HepG2 (cell line): ENCODE results near the gene PPP4R4. TPM values are rescaled to one million over a fixed set of nuclear protein-coding genes. Genes with fewer than 3 reads are reported as not detected.

Experiments used
- ATAC-seq: fragments of 200-7000 bp; cut with Tn5 transposase; 3 replicates; pipeline ENCODE4 v1.9.1; 2020; ENCODE audit warnings: mild to moderate bottlenecking, moderate library complexity
- BruUV-seq: library from RNA; stranded (reverse); fragments of 400-500 nt; replicated peaks from 2 replicates; lab custom pipeline; 2021; lab: Mats Ljungman, UMichigan
- CTCF ChIA-PET: fragments of 300-600 bp; formaldehyde crosslinking; extraction: SDS; loops from one replicate; lab custom pipeline; 2021; ENCODE audit warnings: low total read pairs, inconsistent platforms, low intra/inter-chr PET ratio; lab: Yijun Ruan, JAX
- POLR2A ChIA-PET: fragments of 350-600 bp; sonication (Branson Sonifier 250); formaldehyde crosslinking; loops from one replicate; lab custom pipeline; 2020; ENCODE audit warnings: antibody characterized with exemption, inconsistent platforms; lab: Yijun Ruan, JAX
- DNase-seq: peaks from one replicate; pipeline ENCODE4 v3.0.0-alpha.2; 2015; ENCODE audit warnings: low spot score
- FAIRE-seq: peaks from 3 replicates; lab custom pipeline; 2011; peaks lifted over from hg19 to GRCh38; lab: Jason Lieb, UNC
- H2AFZ ChIP-seq: one replicate; pipeline ENCODE4 v1.6.1; 2011; ENCODE audit warnings: low read length, inconsistent platforms
- H3K27ac ChIP-seq: fragments of 300-600 bp; 3 replicates; pipeline ENCODE4 v1.8.0; 2011; ENCODE audit warnings: mixed run types, mild to moderate bottlenecking, mixed read lengths, low read length, inconsistent platforms; ENCODE audit not compliant: insufficient read depth; ENCODE audit errors: extremely low read length
- H3K27me3 ChIP-seq, 2 experiments: fragments of 200-600 bp in 1 of 2; 2 replicates in 1 of 2; 3 replicates in 1 of 2; pipeline versions ENCODE4 v1.6.0 to v1.8.0; 2011; ENCODE audit warnings: low read length in 2 of 2, mild to moderate bottlenecking in 2 of 2, moderate library complexity in 2 of 2, inconsistent platforms in 1 of 2; ENCODE audit not compliant: insufficient read depth in 2 of 2, control insufficient read depth in 1 of 2
- H3K36me3 ChIP-seq, 2 experiments: fragments of 200-600 bp in 1 of 2; replicated peaks in 1 of 2; 2 replicates in 1 of 2; 3 replicates in 1 of 2; pipeline versions ENCODE4 v1.5.1 to v1.8.0; 2011; ENCODE audit warnings: low read length in 2 of 2, inconsistent platforms in 1 of 2; ENCODE audit not compliant: insufficient read depth in 2 of 2, control insufficient read depth in 1 of 2
- H3K4me1 ChIP-seq: 2 replicates; pipeline ENCODE4 v1.5.1; 2012; ENCODE audit warnings: low read length, inconsistent platforms; ENCODE audit not compliant: insufficient read depth
- H3K4me2 ChIP-seq: 2 replicates; pipeline ENCODE4 v1.6.0; 2011; ENCODE audit warnings: low read depth, low read length, inconsistent platforms
- H3K4me3 ChIP-seq, 3 experiments: fragments of 200-600 bp in 1 of 3; sonication (generic), shearing (Covaris generic) in 1 of 3; replicated peaks in 1 of 3; 2 replicates each; pipeline ENCODE4 v1.5.1; 2011 to 2016; ENCODE audit warnings: low read length in 3 of 3, inconsistent platforms in 2 of 3, low read depth in 2 of 3, mild to moderate bottlenecking in 2 of 3, control low read depth in 1 of 3, mixed read lengths in 1 of 3; ENCODE audit not compliant: insufficient read depth in 1 of 3
- H3K79me2 ChIP-seq: one replicate; pipeline ENCODE4 v1.6.1; 2011; ENCODE audit warnings: low read length, inconsistent platforms; ENCODE audit not compliant: insufficient read depth
- H3K9ac ChIP-seq: 2 replicates; pipeline ENCODE4 v1.6.0; 2011; ENCODE audit warnings: mild to moderate bottlenecking, low read depth, low read length, inconsistent platforms; ENCODE audit not compliant: insufficient read depth
- H3K9me3 ChIP-seq: 2 replicates; pipeline ENCODE4 v1.5.1; 2012; ENCODE audit warnings: mild to moderate bottlenecking, low read length
- H4K20me1 ChIP-seq: 2 replicates; pipeline ENCODE4 v1.6.0; 2011; ENCODE audit warnings: inconsistent platforms, mild to moderate bottlenecking, low read length, moderate library complexity; ENCODE audit not compliant: insufficient read depth
- ATM ChIP-seq: fragments of 450-650 bp; IDR thresholded peaks from 2 replicates; pipeline ENCODE4 v1.7.1; 2017; ENCODE audit warnings: mild to moderate bottlenecking, borderline replicate concordance
- CBX2 ChIP-seq, 2 experiments: fragments of 200-600 bp in 1 of 2; sonication (generic); formaldehyde crosslinking in 1 of 2; IDR thresholded peaks; 2 replicates each; pipeline versions ENCODE4 v1.7.0 to v1.8.1; 2018 to 2022; ENCODE audit warnings: low read depth in 2 of 2, low read length in 1 of 2, mild to moderate bottlenecking in 1 of 2, missing genetic modification reagents in 1 of 2
- GPN1 ChIP-seq: sonication (generic); formaldehyde crosslinking; IDR thresholded peaks from 2 replicates; pipeline ENCODE4 v1.5.1; 2020; ENCODE audit warnings: missing genetic modification reagents, borderline replicate concordance
- GTF2F1 ChIP-seq: fragments of 150-350 bp; IDR thresholded peaks from 2 replicates; pipeline ENCODE4 v1.6.1; 2014; ENCODE audit warnings: low read length
- KDM1A ChIP-seq: IDR thresholded peaks from 2 replicates; pipeline ENCODE4 v1.6.1; 2016; ENCODE audit warnings: missing compliant biosample characterization
- MAFK ChIP-seq, 2 experiments: IDR thresholded peaks in 1 of 2; conservative IDR thresholded peaks in 1 of 2; 2 replicates each; pipeline ENCODE4 v1.6.1; 2011; ENCODE audit warnings: improper control_type of control experiment in 2 of 2, low read length in 2 of 2
- NFE2L2 ChIP-seq: fragments of 150-350 bp; IDR thresholded peaks from 2 replicates; pipeline ENCODE4 v1.6.1; 2014; ENCODE audit warnings: low read length
- RARG ChIP-seq: sonication (generic); formaldehyde crosslinking; IDR thresholded peaks from 2 replicates; pipeline ENCODE4 v1.4.0; 2020; ENCODE audit warnings: low read depth, mild to moderate bottlenecking, missing genetic modification reagents
- RNF2 ChIP-seq: fragments of 450-650 bp; conservative IDR thresholded peaks from 2 replicates; pipeline ENCODE4 v1.6.1; 2016; ENCODE audit warnings: low read depth
- TEAD3 ChIP-seq: optimal IDR thresholded peaks from 2 replicates; pipeline ENCODE3; 2016; ENCODE audit warnings: borderline replicate concordance
- ZNF17 ChIP-seq: sonication (generic); formaldehyde crosslinking; IDR thresholded peaks from 2 replicates; pipeline ENCODE4 v1.5.0; 2020; ENCODE audit warnings: mild to moderate bottlenecking, missing genetic modification reagents
- ZNF232 ChIP-seq: sonication (generic); formaldehyde crosslinking; IDR thresholded peaks from 2 replicates; pipeline ENCODE4 v1.4.0; 2020; ENCODE audit warnings: missing genetic modification reagents, borderline replicate concordance
- ZNF24 ChIP-seq: fragments of 450-650 bp; IDR thresholded peaks from 2 replicates; pipeline ENCODE4 v1.6.1; 2017; ENCODE audit warnings: antibody characterized with exemption, mild to moderate bottlenecking
- ZNF605 ChIP-seq: sonication (generic); formaldehyde crosslinking; IDR thresholded peaks from 2 replicates; pipeline ENCODE4 v1.8.0; 2022; ENCODE audit warnings: mild to moderate bottlenecking, missing genetic modification reagents
- WGBS: methylation state at CpG from one replicate; pipeline ENCODE4 v1.1.6; 2017; ENCODE audit warnings: low lambda C conversion rate; 5-methylcytosine and 5-hydroxymethylcytosine counted together
- in situ Hi-C: cut with HindIII; loops from 2 replicates; pipeline ENCODE4 v1.10.0; 2017; ENCODE audit warnings: low pct_unique_long_range_greater_than_20kb; ENCODE audit not compliant: extremely low pct_ligation_motif_present
- intact Hi-C: fragments of 100-400 bp; cut with micrococcal nuclease; formaldehyde crosslinking; loops from one replicate; pipeline ENCODE4 v1.10.0; 2022; ENCODE audit not compliant: unreplicated experiment
- polyA plus RNA-seq, 8 experiments: library from polyadenylated mRNA; depleted of rRNA in 3 of 8; stranded (reverse) in 7 of 8; unstranded in 1 of 8; fragments of >200 nt; fragmentation: Illumina TruSeq in 4 of 8; extraction: Trizol in 4 of 8; gene quantifications; 2 replicates each; pipeline versions ENCODE4 v1.2.1 to v1.2.3, GENCODE V29; 2011 to 2016; ENCODE audit warnings: low read depth in 4 of 8, missing spikeins in 1 of 8, mixed read lengths in 1 of 8; ENCODE audit not compliant: insufficient read depth in 1 of 8
- total RNA-seq, 5 experiments: library from RNA; depleted of rRNA; stranded (reverse); fragments of >200 nt; fragmentation: Illumina TruSeq; extraction: Trizol; gene quantifications; 2 replicates each; pipeline ENCODE4 v1.2.3, GENCODE V29; 2016; ENCODE audit warnings: low read depth in 1 of 5
- TF ChIP-seq, protein P1 (sequence below): sonication (generic); formaldehyde crosslinking; IDR thresholded peaks from 2 replicates; pipeline ENCODE4 v1.8.0; 2022; ENCODE audit warnings: mild to moderate bottlenecking, missing genetic modification reagents; ENCODE audit not compliant: insufficient replicate concordance
- TF ChIP-seq, protein P2 (sequence below): sonication (generic); formaldehyde crosslinking; IDR thresholded peaks from 2 replicates; pipeline ENCODE4 v1.5.0; 2020; ENCODE audit warnings: mild to moderate bottlenecking, missing genetic modification reagents
- TF ChIP-seq, protein P3 (sequence below): sonication (generic); formaldehyde crosslinking; IDR thresholded peaks from 2 replicates; pipeline ENCODE4 v1.5.0; 2020; ENCODE audit warnings: mild to moderate bottlenecking, low read depth, missing genetic modification reagents, borderline replicate concordance

The PPP4R4 gene
- total and polyA plus RNA-seq, 2 of the 13 experiments (the other 11 are each of a cell fraction or from before 2014, with no cell fraction given) = 9.5 to 19.8 TPM

DNA sequence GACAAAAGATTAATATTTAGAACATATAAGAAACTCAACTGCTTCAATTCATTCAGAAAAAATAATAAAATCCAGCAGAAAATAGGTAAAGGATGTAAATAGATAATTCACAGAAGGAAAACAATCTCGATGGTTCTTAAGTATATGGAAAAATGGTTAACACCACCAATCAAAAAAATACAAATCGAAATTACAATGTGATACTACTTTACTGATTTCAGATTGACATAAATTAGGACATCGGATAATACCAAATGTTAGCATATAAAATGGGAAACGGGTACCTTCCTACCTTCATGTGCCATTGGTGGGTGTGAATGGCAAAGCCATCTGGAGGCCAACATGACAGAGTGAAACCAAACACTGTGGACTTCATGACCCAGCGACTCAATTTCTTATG, 1.6 kb upstream of the PPP4R4 start:
- WGBS = 86% methylated on average over 5 of the region's 5 CpGs
- FAIRE-seq (no peak), ATAC-seq (no peak), DNase-seq (no peak)
- POLR2A ChIA-PET = interaction anchor here (3.8 kb wide), 1 partner anchor 120 kb away, joined by 37 read pairs; the partner anchor contains the start of gene SERPINA10
- in situ Hi-C loops = no loop called here
- TF ChIP-seq ATM = no peak
- TF ChIP-seq KDM1A (CRISPR knock-in tag) = no peak
- TF ChIP-seq, protein P1, sequence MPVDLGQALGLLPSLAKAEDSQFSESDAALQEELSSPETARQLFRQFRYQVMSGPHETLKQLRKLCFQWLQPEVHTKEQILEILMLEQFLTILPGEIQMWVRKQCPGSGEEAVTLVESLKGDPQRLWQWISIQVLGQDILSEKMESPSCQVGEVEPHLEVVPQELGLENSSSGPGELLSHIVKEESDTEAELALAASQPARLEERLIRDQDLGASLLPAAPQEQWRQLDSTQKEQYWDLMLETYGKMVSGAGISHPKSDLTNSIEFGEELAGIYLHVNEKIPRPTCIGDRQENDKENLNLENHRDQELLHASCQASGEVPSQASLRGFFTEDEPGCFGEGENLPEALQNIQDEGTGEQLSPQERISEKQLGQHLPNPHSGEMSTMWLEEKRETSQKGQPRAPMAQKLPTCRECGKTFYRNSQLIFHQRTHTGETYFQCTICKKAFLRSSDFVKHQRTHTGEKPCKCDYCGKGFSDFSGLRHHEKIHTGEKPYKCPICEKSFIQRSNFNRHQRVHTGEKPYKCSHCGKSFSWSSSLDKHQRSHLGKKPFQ (CRISPR knock-in tag) = no peak
- TF ChIP-seq TEAD3 (CRISPR knock-in tag) = no peak
- TF ChIP-seq GPN1 (CRISPR knock-in tag) = no peak
- peak; percentile 51; the same call in 1 of the 2 replicates for TF ChIP-seq RNF2
- TF ChIP-seq ZNF17 = no peak
- TF ChIP-seq, protein P2, sequence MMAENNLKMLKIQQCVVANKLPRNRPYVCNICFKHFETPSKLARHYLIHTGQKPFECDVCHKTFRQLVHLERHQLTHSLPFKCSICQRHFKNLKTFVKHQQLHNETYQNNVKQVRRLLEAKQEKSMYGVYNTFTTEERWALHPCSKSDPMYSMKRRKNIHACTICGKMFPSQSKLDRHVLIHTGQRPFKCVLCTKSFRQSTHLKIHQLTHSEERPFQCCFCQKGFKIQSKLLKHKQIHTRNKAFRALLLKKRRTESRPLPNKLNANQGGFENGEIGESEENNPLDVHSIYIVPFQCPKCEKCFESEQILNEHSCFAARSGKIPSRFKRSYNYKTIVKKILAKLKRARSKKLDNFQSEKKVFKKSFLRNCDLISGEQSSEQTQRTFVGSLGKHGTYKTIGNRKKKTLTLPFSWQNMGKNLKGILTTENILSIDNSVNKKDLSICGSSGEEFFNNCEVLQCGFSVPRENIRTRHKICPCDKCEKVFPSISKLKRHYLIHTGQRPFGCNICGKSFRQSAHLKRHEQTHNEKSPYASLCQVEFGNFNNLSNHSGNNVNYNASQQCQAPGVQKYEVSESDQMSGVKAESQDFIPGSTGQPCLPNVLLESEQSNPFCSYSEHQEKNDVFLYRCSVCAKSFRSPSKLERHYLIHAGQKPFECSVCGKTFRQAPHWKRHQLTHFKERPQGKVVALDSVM (CRISPR knock-in tag) = no peak
- TF ChIP-seq ZNF232 (CRISPR knock-in tag) = no peak
- TF ChIP-seq GTF2F1 = no peak
- 0 out of 2 replicates have a peak, but pooled peaks have one; percentile 17 for TF ChIP-seq NFE2L2
- TF ChIP-seq RARG = no peak
- TF ChIP-seq, protein P3, sequence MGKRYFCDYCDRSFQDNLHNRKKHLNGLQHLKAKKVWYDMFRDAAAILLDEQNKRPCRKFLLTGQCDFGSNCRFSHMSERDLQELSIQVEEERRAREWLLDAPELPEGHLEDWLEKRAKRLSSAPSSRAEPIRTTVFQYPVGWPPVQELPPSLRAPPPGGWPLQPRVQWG = no peak
- TF ChIP-seq ZNF605 (CRISPR knock-in tag) = no peak
- TF ChIP-seq CBX2 (IDR thresholded peaks at IDR 0.05; ENCODE audit: low read depth, low read length) = peak; percentile 76
- no peak for TF ChIP-seq CBX2 (CRISPR knock-in tag; IDR thresholded peaks at IDR 0.05; ENCODE audit: low read depth)
- no peak for TF ChIP-seq ZNF24
- peak in 1 of 2 experiments; percentile 36; a peak in 1 of 4 replicates for TF ChIP-seq MAFK (conservative IDR thresholded peaks at IDR 0.05 in 1 of 2, IDR thresholded peaks at IDR 0.05 in 1 of 2; ENCODE audit: low read length in 2 of 2)
- H3K36me3 ChIP-seq = no peaks in the 10 kb centered on the region
- H3K4me1 ChIP-seq = peaks cover 30% of the 10 kb centered on the region
- no peaks in the 10 kb centered on the region for H3K9me3 ChIP-seq
- no TSS peak for BruUV-seq
- no peak overlapping the region for H3K27ac ChIP-seq
- H2AFZ ChIP-seq = no peak overlapping the region
- CTCF ChIA-PET = no interaction called here
- H3K79me2 ChIP-seq = peaks cover 8% of the 10 kb centered on the region
- intact Hi-C loops = no loop called here
- H3K9ac ChIP-seq = no peak overlapping the region
- H3K4me3 ChIP-seq = peak overlapping the region in 1 of 3 experiments; percentile 84; a peak in 2 of 6 replicates
- H3K27me3 ChIP-seq = peaks cover 0 to 12% of the 10 kb centered on the region in 2 experiments; a peak in 3 of 5 replicates
- H4K20me1 ChIP-seq = no peaks in the 10 kb centered on the region
- peak overlapping the region; percentile 82 for H3K4me2 ChIP-seq
